ENCODE measurements around the gene CACNA1S.

DNA sequence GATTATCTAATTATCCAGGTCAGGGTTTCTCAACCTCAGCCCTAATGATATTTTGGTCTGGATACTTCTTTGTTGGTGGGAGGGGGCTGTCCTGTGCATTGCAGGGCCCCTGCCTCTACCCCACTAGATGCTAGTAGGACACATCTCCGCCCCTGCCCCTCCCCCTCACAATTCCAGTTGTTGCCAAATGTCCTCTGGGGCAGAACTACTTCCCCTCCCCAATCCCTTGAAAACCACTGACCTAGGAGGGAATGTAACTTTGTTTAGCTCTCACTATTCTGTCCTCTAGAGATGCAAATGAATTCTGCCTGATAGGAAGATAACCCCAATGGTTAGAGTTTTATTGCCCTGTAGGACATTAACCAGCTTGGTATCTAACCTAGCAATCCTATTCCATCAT, 8.1 kb downstream of the CACNA1S start:
- TF ChIP-seq, protein P1, sequence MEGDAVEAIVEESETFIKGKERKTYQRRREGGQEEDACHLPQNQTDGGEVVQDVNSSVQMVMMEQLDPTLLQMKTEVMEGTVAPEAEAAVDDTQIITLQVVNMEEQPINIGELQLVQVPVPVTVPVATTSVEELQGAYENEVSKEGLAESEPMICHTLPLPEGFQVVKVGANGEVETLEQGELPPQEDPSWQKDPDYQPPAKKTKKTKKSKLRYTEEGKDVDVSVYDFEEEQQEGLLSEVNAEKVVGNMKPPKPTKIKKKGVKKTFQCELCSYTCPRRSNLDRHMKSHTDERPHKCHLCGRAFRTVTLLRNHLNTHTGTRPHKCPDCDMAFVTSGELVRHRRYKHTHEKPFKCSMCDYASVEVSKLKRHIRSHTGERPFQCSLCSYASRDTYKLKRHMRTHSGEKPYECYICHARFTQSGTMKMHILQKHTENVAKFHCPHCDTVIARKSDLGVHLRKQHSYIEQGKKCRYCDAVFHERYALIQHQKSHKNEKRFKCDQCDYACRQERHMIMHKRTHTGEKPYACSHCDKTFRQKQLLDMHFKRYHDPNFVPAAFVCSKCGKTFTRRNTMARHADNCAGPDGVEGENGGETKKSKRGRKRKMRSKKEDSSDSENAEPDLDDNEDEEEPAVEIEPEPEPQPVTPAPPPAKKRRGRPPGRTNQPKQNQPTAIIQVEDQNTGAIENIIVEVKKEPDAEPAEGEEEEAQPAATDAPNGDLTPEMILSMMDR (IDR thresholded peaks at IDR 0.05) = no peak
- TF ChIP-seq POLR2AphosphoS5 (IDR thresholded peaks at IDR 0.05) = no peak
- no peak for TF ChIP-seq POLR2A (IDR thresholded peaks at IDR 0.05)

All from gastroesophageal sphincter (tissue), 3 donors.